COLO829 (cell line): Measurements from ENCODE around the gene LLGL2.
"Not testable (repeated sequence)": the region's sequence is repeated elsewhere in the genome, so short reads cannot be mapped to it uniquely, and the experiment has no call there.

Source experiments
- DNase-seq: peaks from one replicate; pipeline ENCODE4 v3.0.0; 2012; ENCODE audit warnings: low spot score

Gene LLGL2

GRCh38 chr17:75570772-75571171 lies 45.3 kb downstream of the LLGL2 start:
- no peak for DNase-seq

GRCh38 chr17:75571197-75571884 lies 45.8 kb downstream of the LLGL2 start:
- no peak for DNase-seq

- no peak for DNase-seq
Measured at GRCh38 chr17:75571885-75572215, 46.4 kb downstream of the LLGL2 start.

GRCh38 chr17:75572713-75573539 lies 47.4 kb downstream of the LLGL2 start:
- DNase-seq, result no peak

GRCh38 chr17:75573540-75573957 lies 48.1 kb downstream of the LLGL2 start:
- no peak for DNase-seq

GRCh38 chr17:75573994-75574393 lies 48.5 kb downstream of the LLGL2 start:
- DNase-seq, result no peak

GRCh38 chr17:75574404-75575036 lies 49.0 kb downstream of the LLGL2 start:
- no peak for DNase-seq

GRCh38 chr17:75575197-75575596 lies 49.7 kb downstream of the LLGL2 start:
- DNase-seq, result no peak

- no peak for DNase-seq
Measured at GRCh38 chr17:75575728-75576127, 50.2 kb downstream of the LLGL2 start.

GRCh38 chr17:75576661-75577060 lies 51.2 kb downstream of the LLGL2 start:
- DNase-seq, result no peak

- DNase-seq, result not testable (repeated sequence)
Measured at GRCh38 chr17:75581121-75581725, 55.7 kb downstream of the LLGL2 start.

- not testable (repeated sequence) for DNase-seq
Measured at GRCh38 chr17:75583197-75583596, 57.7 kb downstream of the LLGL2 start.

GRCh38 chr17:75584849-75585175 lies 59.3 kb downstream of the LLGL2 start:
- no peak for DNase-seq

- DNase-seq, result no peak
Measured at GRCh38 chr17:75587675-75588595, 62.4 kb downstream of the LLGL2 start, which contains the start of gene MYO15B. MYO15B (plus strand) TSS chr17:75587800; CDS start chr17:75588058, 258 bp downstream.

- DNase-seq, result no peak
Measured at GRCh38 chr17:75588596-75589011, 63.1 kb downstream of the LLGL2 start.

GRCh38 chr17:75589012-75589918 lies 63.8 kb downstream of the LLGL2 start:
- peak; percentile 92 for DNase-seq

GRCh38 chr17:75589919-75590303 lies 64.4 kb downstream of the LLGL2 start:
- DNase-seq, result no peak

- no peak for DNase-seq
Measured at GRCh38 chr17:75590314-75590761, 64.8 kb downstream of the LLGL2 start.

GRCh38 chr17:75590849-75591721 lies 65.6 kb downstream of the LLGL2 start:
- DNase-seq, result no peak
